ENCODE data around the gene TFDP3.

TFDP3 gene

DNA sequence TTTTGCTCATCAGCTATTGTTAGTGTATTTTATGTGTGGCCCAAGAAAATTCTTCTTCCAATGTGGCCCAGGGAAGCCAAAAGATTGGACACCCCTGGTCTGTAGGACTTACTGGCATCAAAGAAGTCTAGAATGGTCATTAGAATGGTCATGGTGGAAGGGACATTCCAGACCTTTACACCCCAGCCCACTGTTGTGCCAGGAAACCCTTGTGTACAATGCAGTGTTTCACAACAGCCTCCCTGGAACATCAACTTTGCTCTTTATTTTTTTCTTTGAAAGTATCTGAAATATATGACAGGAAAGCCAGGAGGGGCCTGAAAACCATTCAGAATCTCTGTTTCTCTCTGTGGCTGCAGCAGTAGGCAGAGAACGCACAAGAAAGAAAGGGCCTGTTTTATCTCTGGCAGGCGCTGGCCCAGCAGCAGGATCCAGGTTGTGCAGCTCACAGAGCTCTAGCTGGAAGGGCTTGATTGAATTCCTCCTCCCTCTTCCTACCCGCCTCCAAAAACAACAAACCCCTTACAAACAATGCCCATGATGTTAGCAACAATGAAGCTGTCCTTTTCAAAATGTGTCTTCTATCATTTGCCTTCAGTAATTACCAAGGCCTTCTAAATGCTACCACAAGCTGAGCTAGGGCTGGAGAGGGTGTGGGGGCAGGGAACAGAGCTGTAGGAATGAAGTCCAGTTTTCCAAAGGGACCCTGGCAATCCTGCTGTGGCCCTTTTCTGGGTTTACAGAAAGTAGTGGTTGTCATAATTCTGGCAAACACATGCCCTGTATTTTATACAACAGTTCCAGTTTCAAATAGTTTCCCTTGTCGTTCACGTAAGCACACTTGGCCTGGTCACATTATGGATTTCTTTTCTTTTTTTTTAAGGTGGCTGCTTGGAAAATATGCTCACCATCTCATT lies 32.3 kb upstream of the TFDP3 start:
- TF ChIP-seq, protein P1, sequence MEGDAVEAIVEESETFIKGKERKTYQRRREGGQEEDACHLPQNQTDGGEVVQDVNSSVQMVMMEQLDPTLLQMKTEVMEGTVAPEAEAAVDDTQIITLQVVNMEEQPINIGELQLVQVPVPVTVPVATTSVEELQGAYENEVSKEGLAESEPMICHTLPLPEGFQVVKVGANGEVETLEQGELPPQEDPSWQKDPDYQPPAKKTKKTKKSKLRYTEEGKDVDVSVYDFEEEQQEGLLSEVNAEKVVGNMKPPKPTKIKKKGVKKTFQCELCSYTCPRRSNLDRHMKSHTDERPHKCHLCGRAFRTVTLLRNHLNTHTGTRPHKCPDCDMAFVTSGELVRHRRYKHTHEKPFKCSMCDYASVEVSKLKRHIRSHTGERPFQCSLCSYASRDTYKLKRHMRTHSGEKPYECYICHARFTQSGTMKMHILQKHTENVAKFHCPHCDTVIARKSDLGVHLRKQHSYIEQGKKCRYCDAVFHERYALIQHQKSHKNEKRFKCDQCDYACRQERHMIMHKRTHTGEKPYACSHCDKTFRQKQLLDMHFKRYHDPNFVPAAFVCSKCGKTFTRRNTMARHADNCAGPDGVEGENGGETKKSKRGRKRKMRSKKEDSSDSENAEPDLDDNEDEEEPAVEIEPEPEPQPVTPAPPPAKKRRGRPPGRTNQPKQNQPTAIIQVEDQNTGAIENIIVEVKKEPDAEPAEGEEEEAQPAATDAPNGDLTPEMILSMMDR (IDR thresholded peaks at IDR 0.05) = no peak
- H3K27ac ChIP-seq = no peak overlapping the region
- no peaks in the 10 kb centered on the region for H3K27me3 ChIP-seq
- intact Hi-C loops (cut with DNase I; ENCODE audit: low total_unique reads) = no loop called here
- peaks cover 0 to 25% (median 14%) of the 10 kb centered on the region in 3 donors for H3K9me3 ChIP-seq
- no peaks in the 10 kb centered on the region for H3K36me3 ChIP-seq
- no peak for DNase-seq
- H3K4me1 ChIP-seq = peaks cover 0 to 21% (median 0%) of the 10 kb centered on the region in 4 donors
- H3K4me3 ChIP-seq = no peak overlapping the region

DNA sequence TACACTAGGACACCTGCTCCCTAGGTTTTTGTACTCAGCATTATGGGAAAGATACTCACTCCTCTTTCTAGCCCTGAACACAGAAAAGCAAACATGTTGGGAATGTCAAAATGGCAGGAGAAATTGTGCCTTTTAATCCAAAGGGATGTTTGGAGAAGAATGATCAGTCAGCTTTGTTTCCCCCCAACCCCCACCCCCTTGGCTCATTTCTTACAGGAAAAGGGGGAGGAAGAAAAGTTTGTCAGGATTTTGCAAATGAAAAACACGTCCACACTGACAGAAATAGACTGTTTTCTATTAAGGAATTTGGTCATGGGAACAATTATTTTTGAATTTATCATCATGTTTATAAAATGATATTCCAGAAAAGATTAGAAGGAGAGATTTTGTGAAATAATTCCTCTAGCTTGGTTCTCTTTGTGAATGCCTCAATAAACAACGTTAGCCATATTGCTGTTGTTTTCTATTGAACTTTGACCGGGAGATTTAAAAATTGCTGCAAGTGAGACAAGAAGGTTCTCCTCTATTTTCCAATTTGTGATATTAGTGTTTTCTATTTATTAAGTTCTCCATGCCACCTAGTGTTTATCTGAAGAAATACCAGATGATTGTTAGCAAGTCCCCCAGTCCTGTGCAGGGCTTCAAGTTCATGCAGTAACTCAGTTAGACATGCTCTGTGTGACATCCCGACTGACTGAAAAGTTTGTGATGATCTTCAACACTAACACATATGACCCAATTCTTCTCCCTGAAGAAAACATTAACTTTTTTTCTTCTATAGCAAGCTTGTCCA lies 31.3 kb upstream of the TFDP3 start:
- no peak for DNase-seq
- Histone ChIP-seq H3K4me1 (peaks cover 0 to 21% (median 0%) of the 10 kb centered on the region in 4 donors), H3K4me3 (no peak overlapping the region), H3K36me3 (no peaks in the 10 kb centered on the region), H3K27me3 (no peaks in the 10 kb centered on the region), H3K9me3 (peaks cover 0 to 25% (median 19%) of the 10 kb centered on the region in 3 donors), H3K27ac (no peak overlapping the region)
- intact Hi-C loops (cut with DNase I; ENCODE audit: low total_unique reads) = no loop called here
- TF ChIP-seq, protein P1 (IDR thresholded peaks at IDR 0.05) = no peak

DNA sequence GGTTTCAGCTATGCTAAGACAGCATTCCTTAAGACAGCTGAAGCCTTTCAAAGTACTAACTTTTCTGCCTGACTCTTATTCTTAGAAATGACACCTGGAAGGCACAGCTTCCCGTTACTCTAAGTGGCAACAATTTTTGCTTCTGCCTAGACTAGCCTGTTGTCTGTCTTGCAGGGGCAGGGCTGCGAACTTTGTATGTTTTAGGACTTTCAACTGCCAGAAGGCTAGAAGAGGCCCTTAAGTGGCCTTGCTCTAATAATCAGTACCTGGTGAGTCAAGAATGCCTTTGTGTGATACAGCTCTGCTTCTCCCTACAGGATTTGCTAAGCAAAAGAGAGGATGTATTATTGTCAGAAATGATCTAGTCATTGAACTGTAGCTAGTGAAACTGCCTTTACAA lies 30.0 kb upstream of the TFDP3 start:
- no peak for DNase-seq
- intact Hi-C loops (cut with DNase I; ENCODE audit: low total_unique reads) = no loop called here
- no peak overlapping the region for H3K4me3 ChIP-seq
- H3K27ac ChIP-seq = no peak overlapping the region
- H3K9me3 ChIP-seq = peaks cover 0 to 25% (median 19%) of the 10 kb centered on the region in 3 donors
- H3K36me3 ChIP-seq = no peaks in the 10 kb centered on the region
- H3K27me3 ChIP-seq = no peaks in the 10 kb centered on the region
- H3K4me1 ChIP-seq = peaks cover 0 to 21% (median 0%) of the 10 kb centered on the region in 4 donors
- TF ChIP-seq, protein P1 (IDR thresholded peaks at IDR 0.05) = no peak

DNA sequence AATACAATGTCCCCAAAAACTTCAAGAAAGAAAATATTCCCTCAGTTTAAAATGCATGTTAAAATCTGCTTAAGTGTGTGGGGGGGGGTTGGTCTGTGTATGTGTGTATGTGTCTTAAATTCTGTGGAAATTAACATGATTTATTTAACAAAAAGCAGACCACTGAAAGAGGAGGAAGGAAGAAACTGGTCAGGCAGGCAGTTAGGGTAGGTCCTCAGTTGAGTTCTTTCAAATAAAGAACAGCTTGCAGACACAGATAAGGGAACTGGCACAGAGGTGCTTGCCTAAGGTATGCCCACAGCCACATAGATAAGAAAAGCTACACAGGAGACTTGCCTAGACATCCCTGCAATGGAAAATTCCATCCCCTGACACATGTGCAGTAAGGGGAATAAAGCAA lies 28.8 kb upstream of the TFDP3 start:
- Histone ChIP-seq H3K4me1 (peaks cover 0 to 21% (median 0%) of the 10 kb centered on the region in 4 donors), H3K27me3 (no peaks in the 10 kb centered on the region), H3K4me3 (no peak overlapping the region), H3K9me3 (peaks cover 0 to 25% (median 19%) of the 10 kb centered on the region in 3 donors), H3K36me3 (no peaks in the 10 kb centered on the region), H3K27ac (no peak overlapping the region)
- DNase-seq = no peak
- TF ChIP-seq, protein P1 (IDR thresholded peaks at IDR 0.05) = no peak
- intact Hi-C loops (cut with DNase I; ENCODE audit: low total_unique reads) = no loop called here

DNA sequence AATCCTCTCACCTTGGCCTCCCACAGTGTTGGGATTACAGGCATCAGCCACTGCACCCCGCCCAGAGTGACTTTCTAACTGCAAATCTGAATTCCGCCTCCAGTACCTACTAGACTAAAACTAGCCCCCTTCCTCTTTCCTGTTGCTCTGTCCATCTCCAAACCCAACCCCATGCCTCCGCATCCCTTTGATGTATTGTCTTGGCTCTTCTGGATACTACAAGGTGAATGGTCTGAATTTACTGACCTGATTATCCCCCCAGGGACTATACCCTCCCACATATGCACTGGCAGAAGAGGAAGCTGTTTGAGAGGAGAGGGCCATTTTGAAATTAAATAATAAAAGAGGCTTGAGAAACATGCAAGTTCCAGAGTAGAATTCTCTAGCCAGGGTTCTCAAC lies 17.7 kb upstream of the TFDP3 start:
- TF ChIP-seq, protein P1 (IDR thresholded peaks at IDR 0.05) = no peak

More for the DNA sequence above, 17.7 kb upstream of the TFDP3 start:
- intact Hi-C loops (cut with DNase I; ENCODE audit: low total_unique reads) = no loop called here
- no peak overlapping the region for H3K27ac ChIP-seq
- H3K9me3 ChIP-seq = no peaks in the 10 kb centered on the region
- no peaks in the 10 kb centered on the region for H3K4me1 ChIP-seq
- DNase-seq = no peak
- H3K36me3 ChIP-seq = no peaks in the 10 kb centered on the region
- H3K27me3 ChIP-seq = no peaks in the 10 kb centered on the region
- no peak overlapping the region for H3K4me3 ChIP-seq
